ENCODE measurements around the gene BRWD1. TPM values are rescaled to one million over a fixed set of nuclear protein-coding genes. Genes with fewer than 3 reads are reported as not detected.
"Not testable (repeated sequence)": the region's sequence is repeated elsewhere in the genome, so short reads cannot be mapped to it uniquely, and the experiment has no call there.

Gene BRWD1
- total RNA-seq, 1 donor from 2014 or later: 19.5 TPM

DNA sequence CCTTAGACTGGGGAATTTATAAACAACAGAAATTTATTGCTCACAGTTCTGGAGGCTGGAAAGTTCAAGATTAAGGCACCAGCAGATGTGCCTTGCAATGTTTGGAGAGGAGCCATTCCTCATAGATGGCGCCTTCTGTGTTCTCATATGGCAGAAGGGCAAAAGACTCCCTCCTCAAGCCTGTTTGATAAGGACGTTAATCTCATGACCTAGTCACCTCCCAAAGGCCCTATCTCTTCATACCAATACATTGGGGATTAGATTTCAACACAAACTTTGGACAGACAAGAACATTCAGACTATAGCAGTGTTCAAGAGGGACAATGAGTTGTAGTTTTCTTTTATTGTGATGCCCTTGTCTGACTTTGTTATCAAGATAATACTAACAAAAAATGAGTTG is 164.5 kb downstream of the BRWD1 start:
- H3K4me3 ChIP-seq (ENCODE audit: low read depth, low read length): no peak overlapping the region
- DNase-seq (ENCODE audit: low read depth): no peak
- TF ChIP-seq, protein P1, sequence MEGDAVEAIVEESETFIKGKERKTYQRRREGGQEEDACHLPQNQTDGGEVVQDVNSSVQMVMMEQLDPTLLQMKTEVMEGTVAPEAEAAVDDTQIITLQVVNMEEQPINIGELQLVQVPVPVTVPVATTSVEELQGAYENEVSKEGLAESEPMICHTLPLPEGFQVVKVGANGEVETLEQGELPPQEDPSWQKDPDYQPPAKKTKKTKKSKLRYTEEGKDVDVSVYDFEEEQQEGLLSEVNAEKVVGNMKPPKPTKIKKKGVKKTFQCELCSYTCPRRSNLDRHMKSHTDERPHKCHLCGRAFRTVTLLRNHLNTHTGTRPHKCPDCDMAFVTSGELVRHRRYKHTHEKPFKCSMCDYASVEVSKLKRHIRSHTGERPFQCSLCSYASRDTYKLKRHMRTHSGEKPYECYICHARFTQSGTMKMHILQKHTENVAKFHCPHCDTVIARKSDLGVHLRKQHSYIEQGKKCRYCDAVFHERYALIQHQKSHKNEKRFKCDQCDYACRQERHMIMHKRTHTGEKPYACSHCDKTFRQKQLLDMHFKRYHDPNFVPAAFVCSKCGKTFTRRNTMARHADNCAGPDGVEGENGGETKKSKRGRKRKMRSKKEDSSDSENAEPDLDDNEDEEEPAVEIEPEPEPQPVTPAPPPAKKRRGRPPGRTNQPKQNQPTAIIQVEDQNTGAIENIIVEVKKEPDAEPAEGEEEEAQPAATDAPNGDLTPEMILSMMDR (conservative IDR thresholded peaks at IDR 0.05; ENCODE audit: low read depth, low read length): no peak

- TF ChIP-seq, protein P1 (conservative IDR thresholded peaks at IDR 0.05; ENCODE audit: low read depth, low read length): no peak
- H3K4me3 ChIP-seq (ENCODE audit: low read depth, low read length): no peak overlapping the region
- no peak for DNase-seq (ENCODE audit: low read depth)
Measured at GRCh38 chr21:39144191-39144590, 169.2 kb downstream of the BRWD1 start.

DNA sequence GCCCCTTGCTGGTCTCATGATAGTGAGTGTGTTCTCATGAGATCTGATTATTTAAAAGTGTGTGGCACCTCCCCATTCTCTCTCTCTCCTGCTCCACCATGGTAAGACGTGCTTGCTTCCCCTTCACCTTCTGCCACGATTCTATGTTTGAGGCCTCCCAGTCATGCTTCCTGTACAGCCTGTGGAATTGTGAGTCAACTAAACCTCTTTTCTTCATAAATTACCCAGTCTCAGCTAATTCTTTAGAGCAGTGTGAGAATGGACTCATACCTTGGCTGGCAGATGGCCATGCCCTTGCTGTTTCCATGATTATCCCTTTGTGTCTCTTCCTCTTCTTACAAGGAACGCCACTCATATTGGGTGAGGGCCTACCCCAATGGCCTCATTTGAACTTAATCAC is 170.5 kb downstream of the BRWD1 start:
- no peak for DNase-seq (ENCODE audit: low read depth)
- no peak overlapping the region for H3K4me3 ChIP-seq (ENCODE audit: low read depth, low read length)
- TF ChIP-seq, protein P1 (conservative IDR thresholded peaks at IDR 0.05; ENCODE audit: low read depth, low read length): no peak

DNA sequence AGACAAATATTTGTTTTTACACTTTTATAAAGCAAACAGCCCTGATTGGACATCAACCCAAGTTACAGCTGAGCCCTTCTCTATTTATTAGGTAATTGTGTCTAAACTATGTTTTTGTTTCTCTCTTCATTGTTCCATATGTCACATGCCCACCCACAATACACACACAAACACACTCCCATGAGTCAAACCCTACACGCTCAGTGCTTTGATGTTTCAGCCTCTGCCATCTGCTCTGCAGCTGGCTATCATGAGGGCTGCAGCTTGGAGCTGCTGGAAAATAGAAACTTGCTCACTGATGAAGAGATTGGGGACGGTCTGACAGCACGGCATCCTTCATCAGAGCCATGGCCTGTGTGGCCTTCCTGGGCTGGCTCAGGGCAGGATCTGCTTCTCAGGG is 171.9 kb downstream of the BRWD1 start:
- DNase-seq (ENCODE audit: low read depth): no peak
- TF ChIP-seq, protein P1 (conservative IDR thresholded peaks at IDR 0.05; ENCODE audit: low read depth, low read length): no peak
- H3K4me3 ChIP-seq (ENCODE audit: low read depth, low read length): no peak overlapping the region

- no peak for DNase-seq (ENCODE audit: low read depth)
- H3K4me3 ChIP-seq (ENCODE audit: low read depth, low read length): no peak overlapping the region
- TF ChIP-seq, protein P1 (conservative IDR thresholded peaks at IDR 0.05; ENCODE audit: low read depth, low read length): peak; percentile 6
Measured at GRCh38 chr21:39137248-39138178, 175.9 kb downstream of the BRWD1 start.

DNA sequence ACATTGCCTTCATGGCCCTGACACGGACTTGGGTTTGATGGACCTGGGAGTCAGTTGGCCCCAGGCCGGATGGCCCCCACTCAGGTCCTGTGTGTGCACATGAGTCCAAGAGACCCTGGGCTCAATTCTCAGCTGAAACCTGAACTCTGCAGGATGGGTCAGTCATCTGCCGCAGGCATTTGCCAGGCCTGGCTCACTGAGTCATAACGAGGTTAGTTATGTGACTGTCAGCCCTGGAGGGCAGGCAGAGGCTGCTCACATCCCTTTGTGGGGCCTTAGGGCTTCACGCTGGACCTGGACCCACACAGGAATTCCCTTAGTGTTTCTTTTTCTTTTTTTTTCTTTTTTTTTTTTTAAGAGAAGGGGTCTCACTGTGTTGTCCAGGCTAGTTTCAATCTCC is 176.7 kb downstream of the BRWD1 start:
- no peak overlapping the region for H3K4me3 ChIP-seq (ENCODE audit: low read depth, low read length)
- TF ChIP-seq, protein P1 (conservative IDR thresholded peaks at IDR 0.05; ENCODE audit: low read depth, low read length): no peak
- no peak for DNase-seq (ENCODE audit: low read depth)

DNA sequence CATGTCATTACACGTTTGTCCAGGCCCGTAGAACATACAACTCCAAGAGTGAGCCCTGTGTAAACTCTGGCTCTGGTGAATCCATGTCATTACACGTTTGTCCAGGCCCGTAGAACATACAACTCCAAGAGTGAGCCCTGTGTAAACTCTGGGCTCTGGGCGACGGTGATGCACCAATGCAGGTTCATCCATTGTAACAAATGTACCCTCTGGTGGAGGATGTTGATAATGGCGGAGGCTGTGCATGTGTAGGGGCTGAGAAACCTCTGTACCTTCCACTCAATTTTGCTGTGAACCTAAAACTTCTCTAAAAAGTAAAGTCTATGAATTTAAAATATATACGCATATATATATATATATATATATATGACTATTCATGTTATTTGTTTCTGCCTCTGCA is 177.3 kb downstream of the BRWD1 start:
- TF ChIP-seq, protein P1 (conservative IDR thresholded peaks at IDR 0.05; ENCODE audit: low read depth, low read length): peak; percentile 38
- H3K4me3 ChIP-seq (ENCODE audit: low read depth, low read length); DNase-seq (ENCODE audit: low read depth): not testable (repeated sequence)
